ENCODE measurements around the gene PCCA.
"Not testable (repeated sequence)": the region's sequence is repeated elsewhere in the genome, so short reads cannot be mapped to it uniquely, and the experiment has no call there.

PCCA gene

GRCh38 chr13:100560498-100561157, 471.7 kb downstream of the PCCA start:
- Histone ChIP-seq H3K27me3 (ENCODE audit: control insufficient read depth in 1 of 2, insufficient read depth in 2 of 2, low read length in 2 of 2) (no peaks in the 10 kb centered on the region), H3K9ac (ENCODE audit: low read length in 2 of 2) (no peak overlapping the region), H3K27ac (ENCODE audit: low read length) (no peak overlapping the region), H3K36me3 (ENCODE audit: control insufficient read depth in 2 of 2, insufficient read depth in 2 of 2, low read length in 2 of 2) (no peaks in the 10 kb centered on the region), H3K9me3 (ENCODE audit: control insufficient read depth in 2 of 2, low read length in 2 of 2) (no peaks in the 10 kb centered on the region), H3K4me3 (ENCODE audit: low read length in 2 of 2) (no peak overlapping the region), H3K4me1 (ENCODE audit: control insufficient read depth, insufficient read depth, low read length) (no peaks in the 10 kb centered on the region)

GRCh38 chr13:100561158-100561499, 472.2 kb downstream of the PCCA start:
- Histone ChIP-seq H3K4me1 (ENCODE audit: control insufficient read depth, insufficient read depth, low read length) (no peaks in the 10 kb centered on the region), H3K27me3 (ENCODE audit: control insufficient read depth in 1 of 2, insufficient read depth in 2 of 2, low read length in 2 of 2) (no peaks in the 10 kb centered on the region), H3K4me3 (ENCODE audit: low read length in 2 of 2) (no peak overlapping the region), H3K27ac (ENCODE audit: low read length) (no peak overlapping the region), H3K36me3 (ENCODE audit: control insufficient read depth in 2 of 2, insufficient read depth in 2 of 2, low read length in 2 of 2) (no peaks in the 10 kb centered on the region), H3K9ac (ENCODE audit: low read length in 2 of 2) (no peak overlapping the region), H3K9me3 (ENCODE audit: control insufficient read depth in 2 of 2, low read length in 2 of 2) (no peaks in the 10 kb centered on the region)

- Histone ChIP-seq H3K4me1 (ENCODE audit: control insufficient read depth, insufficient read depth, low read length) (no peaks in the 10 kb centered on the region), H3K9ac (ENCODE audit: low read length in 2 of 2) (no peak overlapping the region), H3K27me3 (ENCODE audit: control insufficient read depth in 1 of 2, insufficient read depth in 2 of 2, low read length in 2 of 2) (no peaks in the 10 kb centered on the region), H3K4me3 (ENCODE audit: low read length in 2 of 2) (no peak overlapping the region), H3K9me3 (ENCODE audit: control insufficient read depth in 2 of 2, low read length in 2 of 2) (no peaks in the 10 kb centered on the region), H3K27ac (ENCODE audit: low read length) (no peak overlapping the region), H3K36me3 (ENCODE audit: control insufficient read depth in 2 of 2, insufficient read depth in 2 of 2, low read length in 2 of 2) (no peaks in the 10 kb centered on the region)
These were observed 472.8 kb downstream of the PCCA start for GRCh38 chr13:100561599-100562204.

- Histone ChIP-seq H3K27ac (ENCODE audit: low read length) (no peak overlapping the region), H3K36me3 (ENCODE audit: control insufficient read depth in 2 of 2, insufficient read depth in 2 of 2, low read length in 2 of 2) (no peaks in the 10 kb centered on the region), H3K4me3 (ENCODE audit: low read length in 2 of 2) (no peak overlapping the region), H3K9me3 (ENCODE audit: control insufficient read depth in 2 of 2, low read length in 2 of 2) (no peaks in the 10 kb centered on the region), H3K4me1 (ENCODE audit: control insufficient read depth, insufficient read depth, low read length) (no peaks in the 10 kb centered on the region), H3K27me3 (ENCODE audit: control insufficient read depth in 1 of 2, insufficient read depth in 2 of 2, low read length in 2 of 2) (no peaks in the 10 kb centered on the region), H3K9ac (ENCODE audit: low read length in 2 of 2) (no peak overlapping the region)
These were observed 474.9 kb downstream of the PCCA start for GRCh38 chr13:100563779-100564178.

- H3K9ac ChIP-seq (ENCODE audit: low read length in 2 of 2), result no peak overlapping the region
- no peak overlapping the region for H3K4me3 ChIP-seq (ENCODE audit: low read length in 2 of 2)
- H3K4me1 ChIP-seq (ENCODE audit: control insufficient read depth, insufficient read depth, low read length), result no peaks in the 10 kb centered on the region
- no peaks in the 10 kb centered on the region for H3K36me3 ChIP-seq (ENCODE audit: control insufficient read depth in 2 of 2, insufficient read depth in 2 of 2, low read length in 2 of 2)
- no peak overlapping the region for H3K27ac ChIP-seq (ENCODE audit: low read length)
- H3K9me3 ChIP-seq (ENCODE audit: control insufficient read depth in 2 of 2, low read length in 2 of 2), result no peaks in the 10 kb centered on the region
- no peaks in the 10 kb centered on the region for H3K27me3 ChIP-seq (ENCODE audit: control insufficient read depth in 1 of 2, insufficient read depth in 2 of 2, low read length in 2 of 2)
These were observed 475.7 kb downstream of the PCCA start for GRCh38 chr13:100564444-100565223.

GRCh38 chr13:100565286-100565685, 476.4 kb downstream of the PCCA start:
- no peak overlapping the region for H3K9ac ChIP-seq (ENCODE audit: low read length in 2 of 2)
- no peaks in the 10 kb centered on the region for H3K36me3 ChIP-seq (ENCODE audit: control insufficient read depth in 2 of 2, insufficient read depth in 2 of 2, low read length in 2 of 2)
- H3K4me1 ChIP-seq (ENCODE audit: control insufficient read depth, insufficient read depth, low read length), result no peaks in the 10 kb centered on the region

GRCh38 chr13:100566543-100566942, 477.6 kb downstream of the PCCA start:
- no peak overlapping the region for H3K9ac ChIP-seq (ENCODE audit: low read length in 2 of 2)
- H3K36me3 ChIP-seq (ENCODE audit: control insufficient read depth in 2 of 2, insufficient read depth in 2 of 2, low read length in 2 of 2), result no peaks in the 10 kb centered on the region
- H3K27me3 ChIP-seq (ENCODE audit: control insufficient read depth in 1 of 2, insufficient read depth in 2 of 2, low read length in 2 of 2), result no peaks in the 10 kb centered on the region
- no peaks in the 10 kb centered on the region for H3K9me3 ChIP-seq (ENCODE audit: control insufficient read depth in 2 of 2, low read length in 2 of 2)
- H3K4me3 ChIP-seq (ENCODE audit: low read length in 2 of 2), result no peak overlapping the region
- H3K27ac ChIP-seq (ENCODE audit: low read length), result no peak overlapping the region
- H3K4me1 ChIP-seq (ENCODE audit: control insufficient read depth, insufficient read depth, low read length), result no peaks in the 10 kb centered on the region

More at GRCh38 chr13:100565286-100565685, 476.4 kb downstream of the PCCA start:
- H3K27ac ChIP-seq (ENCODE audit: low read length), result no peak overlapping the region
- H3K4me3 ChIP-seq (ENCODE audit: low read length in 2 of 2), result no peak overlapping the region
- H3K27me3 ChIP-seq (ENCODE audit: control insufficient read depth in 1 of 2, insufficient read depth in 2 of 2, low read length in 2 of 2), result no peaks in the 10 kb centered on the region
- H3K9me3 ChIP-seq (ENCODE audit: control insufficient read depth in 2 of 2, low read length in 2 of 2), result no peaks in the 10 kb centered on the region

GRCh38 chr13:100573121-100573520, 484.2 kb downstream of the PCCA start:
- no peak overlapping the region for H3K27ac ChIP-seq (ENCODE audit: low read length)
- no peak overlapping the region for H3K9ac ChIP-seq (ENCODE audit: low read length in 2 of 2)
- H3K4me1 ChIP-seq (ENCODE audit: control insufficient read depth, insufficient read depth, low read length), result no peaks in the 10 kb centered on the region
- H3K27me3 ChIP-seq (ENCODE audit: control insufficient read depth in 1 of 2, insufficient read depth in 2 of 2, low read length in 2 of 2), result no peaks in the 10 kb centered on the region
- no peak overlapping the region for H3K4me3 ChIP-seq (ENCODE audit: low read length in 2 of 2)
- no peaks in the 10 kb centered on the region for H3K9me3 ChIP-seq (ENCODE audit: control insufficient read depth in 2 of 2, low read length in 2 of 2)
- no peaks in the 10 kb centered on the region for H3K36me3 ChIP-seq (ENCODE audit: control insufficient read depth in 2 of 2, insufficient read depth in 2 of 2, low read length in 2 of 2)

- peaks cover 6 to 12% of the 10 kb centered on the region in 2 donors for H3K36me3 ChIP-seq (ENCODE audit: control insufficient read depth in 2 of 2, insufficient read depth in 2 of 2, low read length in 2 of 2)
- not testable (repeated sequence) for H3K27me3 ChIP-seq (ENCODE audit: control insufficient read depth in 1 of 2, insufficient read depth in 2 of 2, low read length in 2 of 2); H3K9ac ChIP-seq (ENCODE audit: low read length in 2 of 2); H3K4me3 ChIP-seq (ENCODE audit: low read length in 2 of 2); H3K9me3 ChIP-seq (ENCODE audit: control insufficient read depth in 2 of 2, low read length in 2 of 2); H3K27ac ChIP-seq (ENCODE audit: low read length); H3K4me1 ChIP-seq (ENCODE audit: control insufficient read depth, insufficient read depth, low read length)
These were observed 488.3 kb downstream of the PCCA start for GRCh38 chr13:100577239-100577638.

Data from stomach smooth muscle (tissue), 2 donors.